ENCODE results near the gene NFKBIZ. TPM values are rescaled to one million over a fixed set of nuclear protein-coding genes. Genes with fewer than 3 reads are reported as not detected.

The NFKBIZ gene, protein sequence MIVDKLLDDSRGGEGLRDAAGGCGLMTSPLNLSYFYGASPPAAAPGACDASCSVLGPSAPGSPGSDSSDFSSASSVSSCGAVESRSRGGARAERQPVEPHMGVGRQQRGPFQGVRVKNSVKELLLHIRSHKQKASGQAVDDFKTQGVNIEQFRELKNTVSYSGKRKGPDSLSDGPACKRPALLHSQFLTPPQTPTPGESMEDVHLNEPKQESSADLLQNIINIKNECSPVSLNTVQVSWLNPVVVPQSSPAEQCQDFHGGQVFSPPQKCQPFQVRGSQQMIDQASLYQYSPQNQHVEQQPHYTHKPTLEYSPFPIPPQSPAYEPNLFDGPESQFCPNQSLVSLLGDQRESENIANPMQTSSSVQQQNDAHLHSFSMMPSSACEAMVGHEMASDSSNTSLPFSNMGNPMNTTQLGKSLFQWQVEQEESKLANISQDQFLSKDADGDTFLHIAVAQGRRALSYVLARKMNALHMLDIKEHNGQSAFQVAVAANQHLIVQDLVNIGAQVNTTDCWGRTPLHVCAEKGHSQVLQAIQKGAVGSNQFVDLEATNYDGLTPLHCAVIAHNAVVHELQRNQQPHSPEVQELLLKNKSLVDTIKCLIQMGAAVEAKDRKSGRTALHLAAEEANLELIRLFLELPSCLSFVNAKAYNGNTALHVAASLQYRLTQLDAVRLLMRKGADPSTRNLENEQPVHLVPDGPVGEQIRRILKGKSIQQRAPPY
- 19.1 and 34.3 TPM in 2 replicates for total RNA-seq (2014; rRNA removed; shearing (Covaris generic))
- polyA plus RNA-seq (2016; fragmentation: Nextera tagmentation; extraction: Ambion mirVana) = 11.5 and 15.7 TPM in 2 replicates

- Histone ChIP-seq H3K36me3 (ENCODE audit: low read depth) (peaks cover 24% of the 10 kb centered on the region), H3K4me3 (peak within 1 kb of the TSS; percentile 93), H3K27me3 (replicated peaks; ENCODE audit: insufficient read depth) (no peaks in the 10 kb centered on the region), H3F3A (ENCODE audit: insufficient read depth) (peaks cover 29% of the 10 kb centered on the region), H2AFZ (peak within 1 kb of the TSS; percentile 73), H3K9ac (peak within 1 kb of the TSS; percentile 93), H3K4me1 (ENCODE audit: insufficient read depth) (peaks cover 23% of the 10 kb centered on the region), H3K9me3 (ENCODE audit: low read depth) (no peaks in the 10 kb centered on the region), H3K79me2 (ENCODE audit: insufficient read depth) (peaks cover 46% of the 10 kb centered on the region), H3K4me2 (ENCODE audit: unreplicated experiment) (peak within 1 kb of the TSS; percentile 89), H3K9me2 (ENCODE audit: insufficient read depth) (no peaks in the 10 kb centered on the region), H3K27ac (peak within 1 kb of the TSS; percentile 82), H4K20me1 (ENCODE audit: insufficient read depth) (peaks cover 13% of the 10 kb centered on the region; the same call in 1 of the 2 replicates)
- DNase-seq = peak; percentile 97
- in situ Hi-C loops (cut with MboI) = no loop called here
- WGBS, 2 experiments (ENCODE audit: low coverage in 1 of 2, low lambda C conversion rate in 2 of 2, missing lambda C conversion rate in 2 of 2) = 0 to 2% methylated on average over 29 to 52 of the region's 95 CpGs
- TF ChIP-seq EZH2 (IDR thresholded peaks at IDR 0.05; ENCODE audit: insufficient read depth, poor library complexity, severe bottlenecking) = no peak
- TF ChIP-seq EZH2phosphoT487 (IDR thresholded peaks at IDR 0.05; ENCODE audit: insufficient read depth, low read depth) = no peak
Observed at GRCh38 chr3:101848754-101849713, at the start of gene NFKBIZ. TSS of gene NFKBIZ (plus strand) at chr3:101849514. CDS start at chr3:101849629, 115 bp downstream.

- H3K27ac ChIP-seq = no peak overlapping the region
- TF ChIP-seq EZH2 (IDR thresholded peaks at IDR 0.05; ENCODE audit: insufficient read depth, poor library complexity, severe bottlenecking) (no peak), EZH2phosphoT487 (IDR thresholded peaks at IDR 0.05; ENCODE audit: insufficient read depth, low read depth) (no peak)
- H2AFZ ChIP-seq = no peak overlapping the region
- 84 to 86% methylated on average over 4 of the region's 4 CpGs for WGBS, 2 experiments (ENCODE audit: low coverage in 1 of 2, low lambda C conversion rate in 2 of 2, missing lambda C conversion rate in 2 of 2)
- H3F3A ChIP-seq (ENCODE audit: insufficient read depth) = 0 out of 2 replicates have a peak, but pooled peaks cover 4% of the 10 kb centered on the region
- no peak for DNase-seq
- H3K4me1 ChIP-seq (ENCODE audit: insufficient read depth) = peaks cover under 1% of the 10 kb centered on the region; the same call in 1 of the 2 replicates
- H3K9me3 ChIP-seq (ENCODE audit: low read depth) = no peaks in the 10 kb centered on the region
- H3K36me3 ChIP-seq (ENCODE audit: low read depth) = no peaks in the 10 kb centered on the region
- H3K79me2 ChIP-seq (ENCODE audit: insufficient read depth) = 0 out of 2 replicates have a peak, but pooled peaks cover 3% of the 10 kb centered on the region
- H3K9ac ChIP-seq = no peak overlapping the region
- H3K4me3 ChIP-seq = no peak overlapping the region
- no peaks in the 10 kb centered on the region for H3K27me3 ChIP-seq (replicated peaks; ENCODE audit: insufficient read depth)
- H4K20me1 ChIP-seq (ENCODE audit: insufficient read depth) = peaks cover 3% of the 10 kb centered on the region; the same call in 1 of the 2 replicates
- H3K9me2 ChIP-seq (ENCODE audit: insufficient read depth) = no peaks in the 10 kb centered on the region
- in situ Hi-C loops (cut with MboI) = loop anchor here (25.0 kb wide), 1 partner anchor 736 kb away; no protein-coding TSS in a partner anchor
- no peak overlapping the region for H3K4me2 ChIP-seq (ENCODE audit: unreplicated experiment)
Observed at GRCh38 chr3:101801174-101801573, 48.1 kb upstream of the NFKBIZ start.

DNA sequence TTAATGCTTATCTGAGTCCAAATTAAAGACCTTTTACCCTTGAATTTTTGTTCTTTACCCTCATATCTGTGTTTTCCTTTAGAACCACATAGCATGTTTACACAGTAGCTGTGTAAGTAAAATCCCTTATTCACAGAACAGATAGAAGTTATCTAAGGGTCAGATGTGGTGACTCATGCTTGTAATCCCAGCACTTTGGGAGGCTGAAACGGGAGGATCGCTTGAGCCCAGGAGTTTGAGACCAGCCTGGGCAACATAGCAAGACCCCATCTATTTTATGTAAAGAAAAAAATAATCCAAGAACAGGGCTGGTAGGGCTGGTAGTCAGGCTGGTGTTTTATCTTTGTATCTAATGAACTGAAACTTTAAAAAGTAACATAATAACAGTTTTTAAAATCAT lies 47.1 kb upstream of the NFKBIZ start:
- Histone ChIP-seq H3K4me3 (no peak overlapping the region), H3F3A (ENCODE audit: insufficient read depth) (0 out of 2 replicates have a peak, but pooled peaks cover 12% of the 10 kb centered on the region), H3K79me2 (ENCODE audit: insufficient read depth) (0 out of 2 replicates have a peak, but pooled peaks cover 3% of the 10 kb centered on the region), H3K4me2 (ENCODE audit: unreplicated experiment) (no peak overlapping the region), H3K27me3 (replicated peaks; ENCODE audit: insufficient read depth) (no peaks in the 10 kb centered on the region), H3K9me3 (ENCODE audit: low read depth) (no peaks in the 10 kb centered on the region), H2AFZ (no peak overlapping the region), H4K20me1 (ENCODE audit: insufficient read depth) (peaks cover 3% of the 10 kb centered on the region; the same call in 1 of the 2 replicates), H3K9ac (no peak overlapping the region), H3K4me1 (ENCODE audit: insufficient read depth) (peaks cover 9% of the 10 kb centered on the region), H3K9me2 (ENCODE audit: insufficient read depth) (no peaks in the 10 kb centered on the region), H3K36me3 (ENCODE audit: low read depth) (no peaks in the 10 kb centered on the region), H3K27ac (no peak overlapping the region)
- in situ Hi-C loops (cut with MboI) = loop anchor here (25.0 kb wide), 1 partner anchor 735 kb away; no protein-coding TSS in a partner anchor
- 97 to 98% methylated on average over 2 of the region's 2 CpGs for WGBS, 2 experiments (ENCODE audit: low coverage in 1 of 2, low lambda C conversion rate in 2 of 2, missing lambda C conversion rate in 2 of 2)
- DNase-seq = no peak
- TF ChIP-seq EZH2 (IDR thresholded peaks at IDR 0.05; ENCODE audit: insufficient read depth, poor library complexity, severe bottlenecking) (no peak), EZH2phosphoT487 (IDR thresholded peaks at IDR 0.05; ENCODE audit: insufficient read depth, low read depth) (no peak)

Measured in GM23248 (cell line).